ENCODE data around the gene USP40. TPM values are rescaled to one million over a fixed set of nuclear protein-coding genes. Genes with fewer than 3 reads are reported as not detected.

USP40 gene
- total RNA-seq, 3 donors from 2014 or later, result 29.2 to 53.4 (median 35.2) TPM

DNA sequence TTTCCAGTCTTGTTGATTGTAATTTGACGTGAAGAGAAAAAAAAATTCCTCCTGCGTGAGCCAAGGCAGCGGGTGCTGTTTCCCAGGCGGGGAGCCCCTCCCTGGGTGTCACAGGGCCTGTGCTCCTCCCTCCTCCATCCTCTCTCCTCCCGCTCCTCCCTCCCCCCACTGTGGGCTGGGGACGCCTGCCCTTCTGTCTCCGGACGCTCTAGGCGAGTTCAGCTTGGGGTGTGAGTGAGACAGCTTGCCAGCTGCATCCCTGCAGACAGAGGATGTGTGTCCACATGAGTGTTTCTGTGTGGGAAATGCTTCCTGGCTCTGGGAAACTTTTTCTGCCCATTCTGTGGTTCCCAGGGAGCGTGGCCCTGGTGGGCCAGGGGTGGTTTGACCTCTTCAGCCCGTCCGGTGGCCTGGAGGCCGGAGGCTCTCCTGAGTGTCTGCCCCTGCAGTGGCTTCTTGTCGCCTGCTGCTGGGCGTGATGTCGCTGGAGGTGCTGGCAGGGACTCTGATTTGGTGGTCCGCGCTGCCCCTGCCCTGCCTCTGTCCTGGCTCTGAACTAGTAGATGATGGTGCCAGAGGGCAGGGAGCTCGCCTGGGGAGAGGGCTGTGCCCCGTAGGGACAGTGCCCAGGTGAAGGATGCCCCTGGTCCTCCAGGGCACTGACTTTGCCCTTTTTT lies 96.4 kb downstream of the USP40 start:
- no peak for DNase-seq (ENCODE audit: low spot score in 2 of 2)
- Histone ChIP-seq H3K36me3 (no peaks in the 10 kb centered on the region), H3K4me3 (peak overlapping the region in 1 of 3 donors; percentile 6), H3K9me3 (no peaks in the 10 kb centered on the region), H3K27me3 (no peaks in the 10 kb centered on the region), H3K27ac (peak overlapping the region in 1 of 2 donors; percentile 80), H3K4me1 (no peaks in the 10 kb centered on the region)
- TF ChIP-seq, protein P1, sequence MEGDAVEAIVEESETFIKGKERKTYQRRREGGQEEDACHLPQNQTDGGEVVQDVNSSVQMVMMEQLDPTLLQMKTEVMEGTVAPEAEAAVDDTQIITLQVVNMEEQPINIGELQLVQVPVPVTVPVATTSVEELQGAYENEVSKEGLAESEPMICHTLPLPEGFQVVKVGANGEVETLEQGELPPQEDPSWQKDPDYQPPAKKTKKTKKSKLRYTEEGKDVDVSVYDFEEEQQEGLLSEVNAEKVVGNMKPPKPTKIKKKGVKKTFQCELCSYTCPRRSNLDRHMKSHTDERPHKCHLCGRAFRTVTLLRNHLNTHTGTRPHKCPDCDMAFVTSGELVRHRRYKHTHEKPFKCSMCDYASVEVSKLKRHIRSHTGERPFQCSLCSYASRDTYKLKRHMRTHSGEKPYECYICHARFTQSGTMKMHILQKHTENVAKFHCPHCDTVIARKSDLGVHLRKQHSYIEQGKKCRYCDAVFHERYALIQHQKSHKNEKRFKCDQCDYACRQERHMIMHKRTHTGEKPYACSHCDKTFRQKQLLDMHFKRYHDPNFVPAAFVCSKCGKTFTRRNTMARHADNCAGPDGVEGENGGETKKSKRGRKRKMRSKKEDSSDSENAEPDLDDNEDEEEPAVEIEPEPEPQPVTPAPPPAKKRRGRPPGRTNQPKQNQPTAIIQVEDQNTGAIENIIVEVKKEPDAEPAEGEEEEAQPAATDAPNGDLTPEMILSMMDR (IDR thresholded peaks at IDR 0.05), result no peak
- TF ChIP-seq POLR2AphosphoS5 (IDR thresholded peaks at IDR 0.05) (no peak), POLR2A (IDR thresholded peaks at IDR 0.05) (no peak)
- intact Hi-C loops (cut with DNase I; ENCODE audit: low total_unique reads), result no loop called here

DNA sequence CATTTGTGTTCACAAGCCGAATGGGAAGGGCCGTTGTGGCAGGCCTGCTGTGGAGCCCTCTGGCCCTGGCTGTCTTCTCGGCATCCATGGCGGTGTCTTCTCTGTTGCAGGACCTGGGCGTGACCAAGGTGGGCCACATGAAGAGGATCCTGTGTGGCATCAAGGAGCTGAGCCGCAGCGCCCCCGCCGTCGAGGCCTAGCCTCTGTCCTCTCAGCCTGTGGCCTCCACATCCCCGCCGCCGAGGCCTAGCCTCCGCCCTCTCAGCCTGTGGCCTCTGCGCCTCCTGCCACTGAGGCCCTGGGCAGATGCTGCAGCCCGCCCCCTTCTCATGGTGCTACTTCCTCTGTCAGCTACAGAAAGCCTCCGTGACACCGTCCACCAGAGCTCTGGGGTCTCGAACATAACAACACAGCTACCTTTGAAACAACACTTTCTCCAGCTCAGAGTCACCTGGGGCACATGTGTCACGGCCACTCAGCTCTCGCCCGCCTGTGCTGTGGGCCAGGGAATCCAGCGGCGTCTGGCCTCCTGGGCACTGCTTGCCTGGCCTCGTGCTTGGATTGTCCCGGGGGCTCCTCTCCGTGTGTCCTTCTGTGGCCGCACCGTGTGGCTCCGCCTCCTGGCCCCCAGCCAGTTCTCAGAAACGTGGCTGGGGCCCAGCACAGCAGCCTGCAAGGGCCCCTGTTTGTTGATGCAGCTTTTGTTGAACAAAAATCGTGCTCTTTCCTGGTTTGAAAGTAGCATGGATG lies 97.1 kb downstream of the USP40 start:
- no peak for TF ChIP-seq POLR2A (IDR thresholded peaks at IDR 0.05)
- TF ChIP-seq POLR2AphosphoS5 (IDR thresholded peaks at IDR 0.05), result no peak
- TF ChIP-seq, protein P1 (IDR thresholded peaks at IDR 0.05), result no peak
- Histone ChIP-seq H3K4me3 (peak overlapping the region in 1 of 3 donors; percentile 6), H3K9me3 (no peaks in the 10 kb centered on the region), H3K27me3 (no peaks in the 10 kb centered on the region), H3K4me1 (no peaks in the 10 kb centered on the region), H3K27ac (peak overlapping the region; percentile 50 to 80), H3K36me3 (no peaks in the 10 kb centered on the region)
- DNase-seq (ENCODE audit: low spot score in 2 of 2), result no peak
- intact Hi-C loops (cut with DNase I; ENCODE audit: low total_unique reads), result no loop called here

DNA sequence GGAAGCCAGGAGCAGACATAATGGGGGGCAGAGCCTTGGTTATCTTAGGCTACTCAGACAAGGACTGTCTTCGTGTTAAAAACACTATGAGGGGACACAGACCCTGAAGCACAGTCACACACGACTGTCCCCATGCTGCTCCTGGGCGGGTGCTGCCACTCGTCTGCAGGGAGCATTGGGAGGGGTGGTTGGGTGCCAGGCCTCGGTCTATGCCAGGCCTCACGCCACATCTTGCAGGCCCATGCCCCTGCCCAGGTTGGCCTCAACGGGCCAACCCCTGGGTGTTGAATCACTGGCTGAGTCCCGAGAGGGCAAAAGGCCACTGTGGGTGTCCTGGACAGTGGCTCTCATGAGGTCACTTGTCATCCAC lies 97.9 kb downstream of the USP40 start:
- DNase-seq (ENCODE audit: low spot score in 2 of 2), result no peak
- no peaks in the 10 kb centered on the region for H3K27me3 ChIP-seq
- no peaks in the 10 kb centered on the region for H3K9me3 ChIP-seq
- intact Hi-C loops (cut with DNase I; ENCODE audit: low total_unique reads), result no loop called here
- no peaks in the 10 kb centered on the region for H3K36me3 ChIP-seq
- H3K4me3 ChIP-seq, result no peak overlapping the region
- no peak overlapping the region for H3K27ac ChIP-seq
- no peak for TF ChIP-seq POLR2A (IDR thresholded peaks at IDR 0.05)
- TF ChIP-seq, protein P1 (IDR thresholded peaks at IDR 0.05), result no peak
- no peak for TF ChIP-seq POLR2AphosphoS5 (IDR thresholded peaks at IDR 0.05)
- no peaks in the 10 kb centered on the region for H3K4me1 ChIP-seq

DNA sequence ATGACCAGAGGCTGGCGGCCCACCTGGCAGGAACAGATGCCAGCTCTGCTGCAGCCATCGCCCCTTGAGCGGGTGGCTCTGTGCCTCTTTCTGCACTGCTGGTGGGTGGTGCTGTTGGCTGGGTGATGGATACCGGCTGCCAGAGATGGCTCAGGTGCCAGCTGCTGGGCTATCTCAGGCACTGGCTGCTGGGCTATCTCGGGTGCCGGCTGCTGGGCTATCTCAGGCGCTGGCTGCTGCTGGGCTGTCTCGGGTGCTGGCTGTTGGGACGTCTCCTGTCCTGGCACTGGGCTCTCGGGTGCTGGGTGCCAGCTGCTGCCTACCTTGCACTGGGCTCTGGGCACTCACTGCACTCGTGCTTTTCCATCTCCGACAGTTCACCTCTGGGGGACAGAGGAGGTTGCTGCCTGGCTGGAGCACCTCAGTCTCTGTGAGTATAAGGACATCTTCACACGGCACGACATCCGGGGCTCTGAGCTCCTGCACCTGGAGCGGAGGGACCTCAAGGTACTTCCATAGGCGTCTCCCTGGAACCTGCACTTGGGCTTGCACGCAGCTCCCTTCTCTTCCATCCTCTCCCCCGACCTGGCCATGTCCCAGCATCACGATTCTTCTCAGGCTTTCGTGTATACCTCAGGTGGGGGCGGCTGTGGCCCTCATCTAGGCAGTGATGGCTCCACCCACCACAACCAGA lies 98.4 kb downstream of the USP40 start:
- intact Hi-C loops (cut with DNase I; ENCODE audit: low total_unique reads), result no loop called here
- H3K27me3 ChIP-seq, result no peaks in the 10 kb centered on the region
- H3K4me1 ChIP-seq, result no peaks in the 10 kb centered on the region
- DNase-seq (ENCODE audit: low spot score in 2 of 2), result peak in 1 of 2 donors; percentile 40
- TF ChIP-seq POLR2AphosphoS5 (IDR thresholded peaks at IDR 0.05) (no peak), POLR2A (IDR thresholded peaks at IDR 0.05) (no peak)
- TF ChIP-seq, protein P1 (IDR thresholded peaks at IDR 0.05), result no peak
- H3K4me3 ChIP-seq, result no peak overlapping the region
- no peak overlapping the region for H3K27ac ChIP-seq
- no peaks in the 10 kb centered on the region for H3K9me3 ChIP-seq
- H3K36me3 ChIP-seq, result no peaks in the 10 kb centered on the region
